ENCODE results near the gene PPP1R14D.

PPP1R14D gene

GRCh38 chr15:40856746-40857145 is 28.2 kb upstream of the PPP1R14D start:
- POLR2A ChIA-PET: interaction anchor here (3.2 to 3.8 kb wide), 2 partner anchors 16 to 38 kb away, joined by 47 to 49 read pairs; partner anchors contain the start of genes RHOV and VPS18
- H3K27ac ChIP-seq (ENCODE audit: extremely low read depth, low read depth, low read length): no peak overlapping the region
- H3K4me3 ChIP-seq (ENCODE audit: low read depth, low read length): no peak overlapping the region
- H3K9me3 ChIP-seq (ENCODE audit: control insufficient read depth, insufficient read depth, low read depth, low read length): no peaks in the 10 kb centered on the region
- CTCF ChIA-PET: interaction anchor here (1.2 to 7.7 kb wide), 11 partner anchors 8 to 210 kb away, joined by 3 to 187 read pairs (median 19); partner anchors contain the start of genes SPINT1 and VPS18
- no peaks in the 10 kb centered on the region for H3K4me1 ChIP-seq (ENCODE audit: control insufficient read depth, insufficient read depth, low read length)
- peaks cover 0 to 35% of the 10 kb centered on the region in 2 experiments; a peak in 2 of 3 replicates for H3K36me3 ChIP-seq (ENCODE audit: control insufficient read depth in 2 of 2, insufficient read depth in 1 of 2, low read length in 2 of 2)
- TF ChIP-seq ZNF791 (tag by site-specific recombination; IDR thresholded peaks at IDR 0.05) (no peak), ZNF24 (tag by site-specific recombination; IDR thresholded peaks at IDR 0.05) (no peak), INSM2 (tag by site-specific recombination; IDR thresholded peaks at IDR 0.05) (no peak), KLF16 (tag by site-specific recombination; IDR thresholded peaks at IDR 0.05) (no peak), GLIS1 (tag by site-specific recombination; IDR thresholded peaks at IDR 0.05) (no peak), ZNF223 (tag by site-specific recombination; IDR thresholded peaks at IDR 0.05) (no peak)
- TF ChIP-seq, protein P1, sequence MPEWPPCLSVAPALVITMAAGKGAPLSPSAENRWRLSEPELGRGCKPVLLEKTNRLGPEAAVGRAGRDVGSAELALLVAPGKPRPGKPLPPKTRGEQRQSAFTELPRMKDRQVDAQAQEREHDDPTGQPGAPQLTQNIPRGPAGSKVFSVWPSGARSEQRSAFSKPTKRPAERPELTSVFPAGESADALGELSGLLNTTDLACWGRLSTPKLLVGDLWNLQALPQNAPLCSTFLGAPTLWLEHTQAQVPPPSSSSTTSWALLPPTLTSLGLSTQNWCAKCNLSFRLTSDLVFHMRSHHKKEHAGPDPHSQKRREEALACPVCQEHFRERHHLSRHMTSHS (tag by site-specific recombination; IDR thresholded peaks at IDR 0.05): no peak

DNA sequence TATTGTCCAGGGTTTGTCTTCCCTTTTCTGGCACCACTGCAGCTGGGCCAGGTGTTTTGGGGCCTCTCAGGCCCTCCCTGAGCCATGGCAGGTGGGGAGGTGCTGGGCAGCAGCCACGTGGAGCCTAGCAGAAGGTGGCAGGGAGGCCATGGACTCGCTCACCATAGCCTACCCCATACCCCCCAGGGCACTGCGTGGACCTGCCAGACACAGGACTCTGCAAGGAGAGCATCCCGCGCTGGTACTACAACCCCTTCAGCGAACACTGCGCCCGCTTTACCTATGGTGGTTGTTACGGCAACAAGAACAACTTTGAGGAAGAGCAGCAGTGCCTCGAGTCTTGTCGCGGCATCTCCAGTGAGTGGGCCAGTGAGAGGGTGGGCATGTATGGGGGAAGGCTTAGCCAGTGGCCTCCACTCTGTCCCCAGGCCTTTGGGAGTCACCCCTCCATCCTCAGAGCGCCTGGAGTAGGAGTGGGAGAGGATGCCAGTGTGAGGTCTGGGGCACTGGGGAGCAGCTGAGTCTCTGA is 27.3 kb upstream of the PPP1R14D start:
- Histone ChIP-seq H3K27ac (ENCODE audit: extremely low read depth, low read depth, low read length) (no peak overlapping the region), H3K36me3 (ENCODE audit: control insufficient read depth in 2 of 2, insufficient read depth in 1 of 2, low read length in 2 of 2) (peaks cover 0 to 36% of the 10 kb centered on the region in 2 experiments; a peak in 2 of 3 replicates), H3K4me1 (ENCODE audit: control insufficient read depth, insufficient read depth, low read length) (no peaks in the 10 kb centered on the region), H3K9me3 (ENCODE audit: control insufficient read depth, insufficient read depth, low read depth, low read length) (no peaks in the 10 kb centered on the region), H3K4me3 (ENCODE audit: low read depth, low read length) (no peak overlapping the region)
- CTCF ChIA-PET: interaction anchor here (0.7 to 7.7 kb wide), 6 partner anchors 7 to 293 kb away, joined by 3 to 117 read pairs (median 22); partner anchors contain the start of genes SPINT1 and VPS18
- POLR2A ChIA-PET: interaction anchor here (1.6 to 2.1 kb wide), 2 partner anchors 18 to 39 kb away, joined by 4 read pairs; partner anchors contain the start of genes RHOV and VPS18
- TF ChIP-seq ZBTB6 (tag by site-specific recombination; IDR thresholded peaks at IDR 0.05): no peak
- TF ChIP-seq ZBTB17 (tag by site-specific recombination; IDR thresholded peaks at IDR 0.05): no peak
- TF ChIP-seq ZSCAN16 (tag by site-specific recombination; IDR thresholded peaks at IDR 0.05): no peak
- TF ChIP-seq, protein P2, sequence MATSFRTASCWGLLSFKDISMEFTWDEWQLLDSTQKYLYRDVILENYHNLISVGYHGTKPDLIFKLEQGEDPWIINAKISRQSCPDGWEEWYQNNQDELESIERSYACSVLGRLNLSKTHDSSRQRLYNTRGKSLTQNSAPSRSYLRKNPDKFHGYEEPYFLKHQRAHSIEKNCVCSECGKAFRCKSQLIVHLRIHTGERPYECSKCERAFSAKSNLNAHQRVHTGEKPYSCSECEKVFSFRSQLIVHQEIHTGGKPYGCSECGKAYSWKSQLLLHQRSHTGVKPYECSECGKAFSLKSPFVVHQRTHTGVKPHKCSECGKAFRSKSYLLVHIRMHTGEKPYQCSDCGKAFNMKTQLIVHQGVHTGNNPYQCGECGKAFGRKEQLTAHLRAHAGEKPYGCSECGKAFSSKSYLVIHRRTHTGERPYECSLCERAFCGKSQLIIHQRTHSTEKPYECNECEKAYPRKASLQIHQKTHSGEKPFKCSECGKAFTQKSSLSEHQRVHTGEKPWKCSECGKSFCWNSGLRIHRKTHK (tag by site-specific recombination; IDR thresholded peaks at IDR 0.05): no peak
- TF ChIP-seq KLF8 (tag by site-specific recombination; IDR thresholded peaks at IDR 0.05): no peak
- TF ChIP-seq, protein P3, sequence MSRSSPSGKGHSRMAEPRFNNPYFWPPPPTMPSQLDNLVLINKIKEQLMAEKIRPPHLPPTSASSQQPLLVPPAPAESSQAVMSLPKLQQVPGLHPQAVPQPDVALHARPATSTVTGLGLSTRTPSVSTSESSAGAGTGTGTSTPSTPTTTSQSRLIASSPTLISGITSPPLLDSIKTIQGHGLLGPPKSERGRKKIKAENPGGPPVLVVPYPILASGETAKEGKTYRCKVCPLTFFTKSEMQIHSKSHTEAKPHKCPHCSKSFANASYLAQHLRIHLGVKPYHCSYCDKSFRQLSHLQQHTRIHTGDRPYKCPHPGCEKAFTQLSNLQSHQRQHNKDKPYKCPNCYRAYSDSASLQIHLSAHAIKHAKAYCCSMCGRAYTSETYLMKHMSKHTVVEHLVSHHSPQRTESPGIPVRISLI (tag by site-specific recombination; IDR thresholded peaks at IDR 0.05): no peak
- TF ChIP-seq YY2 (tag by site-specific recombination; IDR thresholded peaks at IDR 0.05): no peak
- no peak for TF ChIP-seq PRDM2 (tag by site-specific recombination; IDR thresholded peaks at IDR 0.05; ENCODE audit: borderline replicate concordance)
- TF ChIP-seq ZNF561 (tag by site-specific recombination; IDR thresholded peaks at IDR 0.05; ENCODE audit: borderline replicate concordance): no peak
- no peak for TF ChIP-seq ZNF221 (tag by site-specific recombination; IDR thresholded peaks at IDR 0.05; ENCODE audit: borderline replicate concordance)
- TF ChIP-seq ZNF843 (tag by site-specific recombination; IDR thresholded peaks at IDR 0.05): no peak
- no peak for TF ChIP-seq ZNF24 (tag by site-specific recombination; IDR thresholded peaks at IDR 0.05)

Data from HEK293 (cell line).